RWPE2 (cell line): ENCODE results near the gene DIAPH2.

Source experiments
- ATAC-seq: fragments of 200-7000 bp; cut with Tn5 transposase; 3 replicates; pipeline ENCODE4 v1.9.1; 2021; ENCODE audit warnings: low read depth
- DNase-seq: peaks from one replicate; pipeline ENCODE4 v3.0.0-alpha.2; 2020; ENCODE audit warnings: low spot score
- H3K27ac ChIP-seq: fragments of 450-650 bp; 2 replicates; pipeline ENCODE4 v1.5.1; 2017; ENCODE audit warnings: mild to moderate bottlenecking; ENCODE audit not compliant: poor library complexity, severe bottlenecking
- H3K27me3 ChIP-seq: fragments of 250-450 bp; sonication (Bioruptor Pico); 2 replicates; pipeline ENCODE4 v1.5.1; 2021; ENCODE audit warnings: mild to moderate bottlenecking, moderate library complexity; ENCODE audit not compliant: insufficient read depth, poor library complexity, severe bottlenecking
- H3K36me3 ChIP-seq: fragments of 250-450 bp; sonication (Bioruptor Pico); 2 replicates; pipeline ENCODE4 v1.5.1; 2020; ENCODE audit warnings: low read depth, mild to moderate bottlenecking, moderate library complexity
- H3K4me1 ChIP-seq: fragments of 250-450 bp; sonication (Bioruptor Pico); 2 replicates; pipeline ENCODE4 v1.5.1; 2021; ENCODE audit warnings: mild to moderate bottlenecking, moderate library complexity; ENCODE audit not compliant: insufficient read depth, poor library complexity, severe bottlenecking
- H3K4me3 ChIP-seq: fragments of 250-450 bp; sonication (Bioruptor Pico); 2 replicates; pipeline ENCODE4 v1.5.1; 2021; ENCODE audit warnings: mild to moderate bottlenecking, moderate library complexity; ENCODE audit not compliant: severe bottlenecking
- H3K9me3 ChIP-seq: fragments of 250-450 bp; sonication (Bioruptor Pico); 2 replicates; pipeline ENCODE4 v1.5.1; 2021; ENCODE audit warnings: mild to moderate bottlenecking, moderate library complexity; ENCODE audit not compliant: severe bottlenecking
- CTCF ChIP-seq: fragments of 450-650 bp; IDR thresholded peaks from one replicate; pipeline ENCODE4 v1.5.1; 2017; ENCODE audit warnings: mild to moderate bottlenecking, moderate library complexity; ENCODE audit not compliant: poor library complexity, severe bottlenecking

The DIAPH2 gene

GRCh38 chrX:96703816-96704215, 19.2 kb downstream of the DIAPH2 start:
- no peaks in the 10 kb centered on the region for H3K27me3 ChIP-seq
- no peaks in the 10 kb centered on the region for H3K36me3 ChIP-seq
- TF ChIP-seq CTCF = no peak
- H3K4me1 ChIP-seq = no peaks in the 10 kb centered on the region
- DNase-seq (no peak), ATAC-seq (no peak)
- no peak overlapping the region for H3K27ac ChIP-seq
- H3K4me3 ChIP-seq = no peak overlapping the region
- H3K9me3 ChIP-seq = no peaks in the 10 kb centered on the region

DNA sequence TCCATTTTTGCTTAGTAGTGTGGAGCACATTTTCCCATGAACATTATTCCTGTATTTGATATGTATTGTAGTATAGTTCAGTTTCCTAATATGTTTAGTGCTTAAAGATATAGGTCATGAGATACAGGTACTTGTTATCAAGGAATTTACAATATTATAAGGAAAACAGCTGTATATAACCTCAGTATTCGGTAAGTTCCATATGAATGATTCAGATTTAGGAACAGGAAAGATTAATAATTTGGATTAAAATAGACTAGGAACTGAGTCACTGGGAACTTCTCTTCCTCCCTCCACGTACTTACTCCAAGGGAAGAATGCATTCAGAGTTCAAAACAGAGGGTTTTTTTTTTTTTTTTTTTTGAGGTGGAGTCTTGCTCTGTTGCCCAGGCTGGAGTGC, 20.0 kb downstream of the DIAPH2 start:
- no peak for TF ChIP-seq CTCF
- no peak overlapping the region for H3K4me3 ChIP-seq
- H3K27ac ChIP-seq = no peak overlapping the region
- H3K36me3 ChIP-seq = no peaks in the 10 kb centered on the region
- ATAC-seq = no peak
- no peak for DNase-seq
- H3K4me1 ChIP-seq = no peaks in the 10 kb centered on the region
- H3K27me3 ChIP-seq = no peaks in the 10 kb centered on the region
- no peaks in the 10 kb centered on the region for H3K9me3 ChIP-seq

DNA sequence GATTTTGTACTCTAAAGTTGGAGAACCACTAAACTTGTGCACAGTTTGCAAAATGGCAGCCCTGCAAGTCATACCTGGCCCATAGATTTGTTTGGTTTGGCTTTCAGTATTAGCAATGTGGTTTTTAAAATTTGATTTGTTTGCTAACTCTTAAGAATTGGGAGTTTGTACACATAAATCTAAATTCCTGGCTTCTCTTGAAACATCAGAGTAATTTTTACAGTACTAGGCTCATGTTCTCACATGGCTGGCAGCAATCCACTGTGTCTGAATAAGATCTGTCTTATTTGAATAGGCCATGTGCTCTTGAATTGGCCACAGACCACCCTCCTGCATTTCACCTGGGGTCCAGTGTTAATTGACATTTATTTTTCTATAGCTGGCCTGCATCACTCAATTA, 21.3 kb downstream of the DIAPH2 start:
- no peak for TF ChIP-seq CTCF
- Histone ChIP-seq H3K4me3 (no peak overlapping the region), H3K9me3 (no peaks in the 10 kb centered on the region), H3K36me3 (no peaks in the 10 kb centered on the region), H3K27me3 (no peaks in the 10 kb centered on the region), H3K27ac (no peak overlapping the region), H3K4me1 (no peaks in the 10 kb centered on the region)
- DNase-seq (no peak), ATAC-seq (no peak)

GRCh38 chrX:96707804-96708203, 23.2 kb downstream of the DIAPH2 start:
- H3K9me3 ChIP-seq = no peaks in the 10 kb centered on the region
- no peaks in the 10 kb centered on the region for H3K36me3 ChIP-seq
- H3K4me1 ChIP-seq = no peaks in the 10 kb centered on the region
- no peaks in the 10 kb centered on the region for H3K27me3 ChIP-seq
- H3K27ac ChIP-seq = no peak overlapping the region
- no peak overlapping the region for H3K4me3 ChIP-seq
- no peak for TF ChIP-seq CTCF
- no peak for ATAC-seq
- no peak for DNase-seq

DNA sequence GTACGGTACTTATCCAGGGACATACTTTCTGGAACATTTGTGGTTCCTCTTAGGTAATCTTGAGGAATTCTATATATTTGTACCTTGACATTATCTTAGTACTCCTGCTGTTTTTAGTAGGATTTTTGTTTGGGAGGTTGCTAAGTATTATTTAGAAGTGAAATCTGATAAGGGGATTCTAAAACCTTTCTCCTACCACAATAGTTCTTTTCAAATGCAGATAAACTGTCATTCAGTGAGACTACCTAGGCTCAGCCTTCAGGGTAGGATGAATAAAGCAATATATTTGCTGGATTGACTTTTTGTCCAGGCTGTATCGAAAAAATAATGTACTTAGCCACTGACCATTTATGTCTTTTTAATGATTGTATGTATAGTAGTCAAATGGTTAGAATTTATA, 25.4 kb downstream of the DIAPH2 start:
- DNase-seq = no peak
- no peaks in the 10 kb centered on the region for H3K27me3 ChIP-seq
- ATAC-seq = no peak
- no peaks in the 10 kb centered on the region for H3K36me3 ChIP-seq
- TF ChIP-seq CTCF = no peak
- H3K4me1 ChIP-seq = no peaks in the 10 kb centered on the region
- H3K9me3 ChIP-seq = no peaks in the 10 kb centered on the region
- H3K27ac ChIP-seq = no peak overlapping the region
- H3K4me3 ChIP-seq = no peak overlapping the region
